GM21526 (cell line): ENCODE measurements around the gene VASH2.
A peak's percentile ranks its signal among the peaks of the same experiment; 100 is the strongest.

Experiments
- ATAC-seq: cut with Tn5 transposase; IDR thresholded peaks from one replicate; pipeline ENCODE4 v1.9.1; 2021; ENCODE audit warnings: moderate library complexity; ENCODE audit not compliant: unreplicated experiment, low FRiP score

Gene VASH2

GRCh38 chr1:212928323-212929291 is 21.7 kb upstream of the VASH2 start:
- no peak for ATAC-seq

- peak; percentile 63 for ATAC-seq
These were observed 19.2 kb upstream of the VASH2 start for GRCh38 chr1:212930986-212931678.

- ATAC-seq, result no peak
These were observed 16.4 kb upstream of the VASH2 start for GRCh38 chr1:212933815-212934471.

GRCh38 chr1:212935387-212935981 is 14.9 kb upstream of the VASH2 start:
- ATAC-seq, result no peak

- no peak for ATAC-seq
These were observed 13.3 kb upstream of the VASH2 start for GRCh38 chr1:212937034-212937433.

GRCh38 chr1:212938846-212939245 is 11.5 kb upstream of the VASH2 start:
- ATAC-seq, result no peak

- ATAC-seq, result no peak
These were observed 8.9 kb upstream of the VASH2 start for GRCh38 chr1:212941452-212941851.

- no peak for ATAC-seq
These were observed 7.5 kb upstream of the VASH2 start for GRCh38 chr1:212942679-212943392.

- ATAC-seq, result no peak
These were observed 7.0 kb upstream of the VASH2 start for GRCh38 chr1:212943393-212943710.

- no peak for ATAC-seq
These were observed 6.0 kb upstream of the VASH2 start for GRCh38 chr1:212944229-212944901.

- no peak for ATAC-seq
These were observed 5.3 kb upstream of the VASH2 start for GRCh38 chr1:212945056-212945455.

GRCh38 chr1:212945463-212946160 is 4.7 kb upstream of the VASH2 start:
- no peak for ATAC-seq

- no peak for ATAC-seq
These were observed 3.5 kb upstream of the VASH2 start for GRCh38 chr1:212946872-212947271.

- no peak for ATAC-seq
These were observed 570 bp upstream of the VASH2 start for GRCh38 chr1:212949771-212950170.

GRCh38 chr1:212951126-212951946 is 995 bp downstream of the VASH2 start:
- peak; percentile 6 for ATAC-seq

GRCh38 chr1:212951947-212952640 is 1.8 kb downstream of the VASH2 start:
- no peak for ATAC-seq

- ATAC-seq, result no peak
These were observed 2.3 kb downstream of the VASH2 start for GRCh38 chr1:212952641-212952976.

- no peak for ATAC-seq
These were observed 3.0 kb downstream of the VASH2 start for GRCh38 chr1:212953321-212953720.
